CD4-positive, alpha-beta T cell treated with Interleukin-4 for 4 hours (primary cell): Measurements from ENCODE around the gene NKAIN4.
"Not testable (repeated sequence)": the region's sequence is repeated elsewhere in the genome, so short reads cannot be mapped to it uniquely, and the experiment has no call there.

Source experiments
- DNase-seq: peaks from one replicate; pipeline ENCODE4 v3.0.0-alpha.2; 2020

The NKAIN4 gene

GRCh38 chr20:63255931-63256704 lies 1.9 kb upstream of the NKAIN4 start:
- DNase-seq, result no peak

- DNase-seq, result no peak
These were observed 532 bp upstream of the NKAIN4 start for GRCh38 chr20:63254606-63255384.

GRCh38 chr20:63253438-63254231 lies 628 bp downstream of the NKAIN4 start:
- DNase-seq, result no peak

GRCh38 chr20:63253065-63253437 lies 1.2 kb downstream of the NKAIN4 start:
- no peak for DNase-seq

- DNase-seq, result no peak
These were observed 2.0 kb downstream of the NKAIN4 start for GRCh38 chr20:63252284-63252711.

GRCh38 chr20:63251350-63251749 lies 2.9 kb downstream of the NKAIN4 start:
- DNase-seq, result not testable (repeated sequence)

- no peak for DNase-seq
These were observed 4.4 kb downstream of the NKAIN4 start for GRCh38 chr20:63249891-63250290.

GRCh38 chr20:63248835-63249591 lies 5.2 kb downstream of the NKAIN4 start:
- DNase-seq, result no peak

- DNase-seq, result no peak
These were observed 6.5 kb downstream of the NKAIN4 start for GRCh38 chr20:63247671-63248228.

- DNase-seq, result no peak
These were observed 7.6 kb downstream of the NKAIN4 start for GRCh38 chr20:63246490-63247288.

- no peak for DNase-seq
These were observed 9.8 kb downstream of the NKAIN4 start for GRCh38 chr20:63244468-63244867.

- no peak for DNase-seq
These were observed 10.5 kb downstream of the NKAIN4 start for GRCh38 chr20:63243604-63244247.

- DNase-seq, result no peak
These were observed 11.5 kb downstream of the NKAIN4 start for GRCh38 chr20:63242736-63243135.

- DNase-seq, result no peak
These were observed 13.0 kb downstream of the NKAIN4 start for GRCh38 chr20:63241272-63241671.

GRCh38 chr20:63240004-63240403 lies 14.3 kb downstream of the NKAIN4 start:
- DNase-seq, result no peak

- no peak for DNase-seq
These were observed 14.8 kb downstream of the NKAIN4 start for GRCh38 chr20:63239431-63239830.

- no peak for DNase-seq
These were observed 15.6 kb downstream of the NKAIN4 start for GRCh38 chr20:63238514-63239125.

- no peak for DNase-seq
These were observed 16.2 kb downstream of the NKAIN4 start for GRCh38 chr20:63238031-63238430.

GRCh38 chr20:63236116-63236837 lies 18.0 kb downstream of the NKAIN4 start:
- DNase-seq, result no peak
